HL-60 (cell line): ENCODE measurements around the gene OR7G3.

Experiments
- GABPA ChIP-seq: IDR thresholded peaks from 2 replicates; pipeline ENCODE4 v1.6.1; 2012; ENCODE audit warnings: low read depth
- POLR2AphosphoS5 ChIP-seq: IDR thresholded peaks from 2 replicates; pipeline ENCODE4 v1.6.1; 2012; ENCODE audit warnings: low read depth
- TF ChIP-seq, protein P1 (sequence below): IDR thresholded peaks from one replicate; pipeline ENCODE4 v1.5.1; 2011; ENCODE audit warnings: low read length, control low read depth, inconsistent platforms; ENCODE audit not compliant: insufficient read depth
- TF ChIP-seq, protein P2 (sequence below): IDR thresholded peaks from 2 replicates; pipeline ENCODE4 v1.6.1; 2012; ENCODE audit warnings: low read depth; ENCODE audit not compliant: insufficient replicate concordance

DNA sequence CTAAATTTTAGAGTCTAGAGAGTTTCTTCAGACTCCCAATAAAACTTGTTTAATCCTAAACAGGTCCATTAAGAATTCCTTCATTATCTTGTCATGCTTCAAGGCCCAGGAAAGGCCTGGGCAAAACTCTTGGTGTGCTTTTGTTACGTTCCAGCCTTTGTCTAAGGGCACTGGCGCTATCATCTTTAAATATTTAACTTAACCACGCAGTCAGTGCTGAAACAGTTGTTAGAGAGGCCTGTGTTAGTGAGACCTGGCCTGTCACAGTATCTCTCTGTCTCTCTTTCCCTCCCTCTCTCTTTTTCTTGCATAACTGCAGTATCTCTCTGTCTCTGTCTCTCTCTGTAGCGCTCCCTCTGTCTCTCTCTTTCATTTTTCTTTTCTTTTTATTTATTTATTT lies 48.1 kb downstream of the OR7G3 start:
- TF ChIP-seq, protein P1, sequence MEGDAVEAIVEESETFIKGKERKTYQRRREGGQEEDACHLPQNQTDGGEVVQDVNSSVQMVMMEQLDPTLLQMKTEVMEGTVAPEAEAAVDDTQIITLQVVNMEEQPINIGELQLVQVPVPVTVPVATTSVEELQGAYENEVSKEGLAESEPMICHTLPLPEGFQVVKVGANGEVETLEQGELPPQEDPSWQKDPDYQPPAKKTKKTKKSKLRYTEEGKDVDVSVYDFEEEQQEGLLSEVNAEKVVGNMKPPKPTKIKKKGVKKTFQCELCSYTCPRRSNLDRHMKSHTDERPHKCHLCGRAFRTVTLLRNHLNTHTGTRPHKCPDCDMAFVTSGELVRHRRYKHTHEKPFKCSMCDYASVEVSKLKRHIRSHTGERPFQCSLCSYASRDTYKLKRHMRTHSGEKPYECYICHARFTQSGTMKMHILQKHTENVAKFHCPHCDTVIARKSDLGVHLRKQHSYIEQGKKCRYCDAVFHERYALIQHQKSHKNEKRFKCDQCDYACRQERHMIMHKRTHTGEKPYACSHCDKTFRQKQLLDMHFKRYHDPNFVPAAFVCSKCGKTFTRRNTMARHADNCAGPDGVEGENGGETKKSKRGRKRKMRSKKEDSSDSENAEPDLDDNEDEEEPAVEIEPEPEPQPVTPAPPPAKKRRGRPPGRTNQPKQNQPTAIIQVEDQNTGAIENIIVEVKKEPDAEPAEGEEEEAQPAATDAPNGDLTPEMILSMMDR = no peak
- TF ChIP-seq GABPA (no peak), POLR2AphosphoS5 (no peak)
- TF ChIP-seq, protein P2, sequence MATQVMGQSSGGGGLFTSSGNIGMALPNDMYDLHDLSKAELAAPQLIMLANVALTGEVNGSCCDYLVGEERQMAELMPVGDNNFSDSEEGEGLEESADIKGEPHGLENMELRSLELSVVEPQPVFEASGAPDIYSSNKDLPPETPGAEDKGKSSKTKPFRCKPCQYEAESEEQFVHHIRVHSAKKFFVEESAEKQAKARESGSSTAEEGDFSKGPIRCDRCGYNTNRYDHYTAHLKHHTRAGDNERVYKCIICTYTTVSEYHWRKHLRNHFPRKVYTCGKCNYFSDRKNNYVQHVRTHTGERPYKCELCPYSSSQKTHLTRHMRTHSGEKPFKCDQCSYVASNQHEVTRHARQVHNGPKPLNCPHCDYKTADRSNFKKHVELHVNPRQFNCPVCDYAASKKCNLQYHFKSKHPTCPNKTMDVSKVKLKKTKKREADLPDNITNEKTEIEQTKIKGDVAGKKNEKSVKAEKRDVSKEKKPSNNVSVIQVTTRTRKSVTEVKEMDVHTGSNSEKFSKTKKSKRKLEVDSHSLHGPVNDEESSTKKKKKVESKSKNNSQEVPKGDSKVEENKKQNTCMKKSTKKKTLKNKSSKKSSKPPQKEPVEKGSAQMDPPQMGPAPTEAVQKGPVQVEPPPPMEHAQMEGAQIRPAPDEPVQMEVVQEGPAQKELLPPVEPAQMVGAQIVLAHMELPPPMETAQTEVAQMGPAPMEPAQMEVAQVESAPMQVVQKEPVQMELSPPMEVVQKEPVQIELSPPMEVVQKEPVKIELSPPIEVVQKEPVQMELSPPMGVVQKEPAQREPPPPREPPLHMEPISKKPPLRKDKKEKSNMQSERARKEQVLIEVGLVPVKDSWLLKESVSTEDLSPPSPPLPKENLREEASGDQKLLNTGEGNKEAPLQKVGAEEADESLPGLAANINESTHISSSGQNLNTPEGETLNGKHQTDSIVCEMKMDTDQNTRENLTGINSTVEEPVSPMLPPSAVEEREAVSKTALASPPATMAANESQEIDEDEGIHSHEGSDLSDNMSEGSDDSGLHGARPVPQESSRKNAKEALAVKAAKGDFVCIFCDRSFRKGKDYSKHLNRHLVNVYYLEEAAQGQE = no peak
